Neural progenitor cell (in vitro differentiated cells): ENCODE measurements around the gene COG5.

Experiments used
- EZH2 ChIP-seq: fragments of 200-600 bp; sonication (generic); IDR thresholded peaks from 2 replicates; pipeline ENCODE4 v1.6.1; 2017; ENCODE audit warnings: antibody characterized with exemption, mild to moderate bottlenecking, moderate library complexity
- TF ChIP-seq, protein P1 (sequence below): fragments of 200-600 bp; sonication (generic); IDR thresholded peaks from 2 replicates; pipeline ENCODE4 v1.5.1; 2017; ENCODE audit warnings: antibody characterized with exemption, mild to moderate bottlenecking

DNA sequence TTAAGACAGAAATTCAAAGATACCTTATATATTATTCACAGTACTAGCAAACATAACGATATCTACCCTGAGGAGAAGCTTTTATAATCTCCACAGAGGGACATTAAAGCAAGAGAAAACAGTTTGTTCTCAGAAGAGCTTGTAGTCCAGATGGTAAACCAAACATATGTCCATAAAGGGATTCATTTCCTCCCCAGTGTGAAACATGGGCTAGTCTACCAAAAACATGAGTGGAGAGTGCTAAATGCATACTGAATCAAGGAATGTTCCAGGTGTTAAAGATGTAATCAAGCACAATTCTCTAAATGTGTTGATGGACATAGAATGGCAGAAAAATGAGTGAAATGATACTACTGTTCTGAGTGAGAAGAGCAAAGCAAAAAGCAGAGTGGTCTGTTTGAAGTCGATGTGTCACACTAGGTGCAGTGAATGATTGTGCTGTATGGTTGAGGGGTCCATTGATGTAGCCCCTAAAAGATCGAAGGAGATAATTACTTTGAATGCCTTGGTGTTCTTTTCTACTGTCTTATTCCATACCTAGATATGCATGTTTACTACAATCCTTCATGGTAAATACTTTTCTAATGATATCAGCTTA lies 41.6 kb upstream of the COG5 start:
- TF ChIP-seq, protein P1, sequence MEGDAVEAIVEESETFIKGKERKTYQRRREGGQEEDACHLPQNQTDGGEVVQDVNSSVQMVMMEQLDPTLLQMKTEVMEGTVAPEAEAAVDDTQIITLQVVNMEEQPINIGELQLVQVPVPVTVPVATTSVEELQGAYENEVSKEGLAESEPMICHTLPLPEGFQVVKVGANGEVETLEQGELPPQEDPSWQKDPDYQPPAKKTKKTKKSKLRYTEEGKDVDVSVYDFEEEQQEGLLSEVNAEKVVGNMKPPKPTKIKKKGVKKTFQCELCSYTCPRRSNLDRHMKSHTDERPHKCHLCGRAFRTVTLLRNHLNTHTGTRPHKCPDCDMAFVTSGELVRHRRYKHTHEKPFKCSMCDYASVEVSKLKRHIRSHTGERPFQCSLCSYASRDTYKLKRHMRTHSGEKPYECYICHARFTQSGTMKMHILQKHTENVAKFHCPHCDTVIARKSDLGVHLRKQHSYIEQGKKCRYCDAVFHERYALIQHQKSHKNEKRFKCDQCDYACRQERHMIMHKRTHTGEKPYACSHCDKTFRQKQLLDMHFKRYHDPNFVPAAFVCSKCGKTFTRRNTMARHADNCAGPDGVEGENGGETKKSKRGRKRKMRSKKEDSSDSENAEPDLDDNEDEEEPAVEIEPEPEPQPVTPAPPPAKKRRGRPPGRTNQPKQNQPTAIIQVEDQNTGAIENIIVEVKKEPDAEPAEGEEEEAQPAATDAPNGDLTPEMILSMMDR = no peak
- no peak for TF ChIP-seq EZH2
